SK-N-SH treated with all-trans-retinoic acid at 6 μM for 48 hours (cell line): ENCODE results near the gene NKD1.

Experiments
- ATAC-seq: fragments of 200-7000 bp; cut with Tn5 transposase; 3 replicates; pipeline ENCODE4 v1.9.1; 2020; ENCODE audit warnings: mild to moderate bottlenecking, moderate library complexity
- ARNTL ChIP-seq: fragments of 450-650 bp; formaldehyde crosslinking; IDR thresholded peaks from 2 replicates; pipeline ENCODE4 v1.5.0; 2020; ENCODE audit warnings: low read depth, mild to moderate bottlenecking, moderate library complexity, borderline replicate concordance
- BACH2 ChIP-seq: fragments of 250-450 bp; sonication (Bioruptor Pico); IDR thresholded peaks from 2 replicates; pipeline ENCODE4 v1.9.0; 2021; ENCODE audit warnings: mild to moderate bottlenecking, borderline replicate concordance
- CSDC2 ChIP-seq: fragments of 250-450 bp; sonication (Bioruptor Pico); IDR thresholded peaks from 2 replicates; pipeline ENCODE4 v1.5.0; 2020; ENCODE audit warnings: mild to moderate bottlenecking, moderate library complexity
- ESRRG ChIP-seq: fragments of 250-450 bp; sonication (Bioruptor Pico); IDR thresholded peaks from 2 replicates; pipeline ENCODE4 v1.6.1; 2021; ENCODE audit warnings: mild to moderate bottlenecking
- GLIS3 ChIP-seq: fragments of 250-450 bp; sonication (Bioruptor Pico); IDR thresholded peaks from 2 replicates; pipeline ENCODE4 v1.5.0; 2020; ENCODE audit warnings: mild to moderate bottlenecking, moderate library complexity
- ISL1 ChIP-seq: fragments of 250-450 bp; sonication (Bioruptor Pico); IDR thresholded peaks from 2 replicates; pipeline ENCODE4 v2.1.2; 2022; ENCODE audit warnings: mild to moderate bottlenecking, moderate library complexity
- OSR1 ChIP-seq: fragments of 250-450 bp; sonication (Bioruptor Pico); IDR thresholded peaks from 2 replicates; pipeline ENCODE4 v1.8.0; 2022; ENCODE audit warnings: moderate library complexity, mild to moderate bottlenecking, inconsistent platforms
- PPARA ChIP-seq: fragments of 250-450 bp; sonication (Bioruptor Pico); IDR thresholded peaks from 2 replicates; pipeline ENCODE4 v1.5.0; 2020; ENCODE audit warnings: mild to moderate bottlenecking, borderline replicate concordance
- RARB ChIP-seq: fragments of 250-450 bp; sonication (Bioruptor Pico); IDR thresholded peaks from 2 replicates; pipeline ENCODE4 v1.8.0; 2021; ENCODE audit warnings: mild to moderate bottlenecking, moderate library complexity
- SNAI2 ChIP-seq: fragments of 250-450 bp; sonication (Bioruptor Pico); IDR thresholded peaks from 2 replicates; pipeline ENCODE4 v1.5.0; 2020; ENCODE audit warnings: mild to moderate bottlenecking, moderate library complexity
- TCF4 ChIP-seq: fragments of 250-450 bp; sonication (Bioruptor Pico); IDR thresholded peaks from 2 replicates; pipeline ENCODE4 v1.8.0; 2021; ENCODE audit warnings: mild to moderate bottlenecking, moderate library complexity, borderline replicate concordance
- ZC3H10 ChIP-seq: fragments of 250-450 bp; sonication (Bioruptor Pico); IDR thresholded peaks from 2 replicates; pipeline ENCODE4 v1.5.1; 2021; ENCODE audit warnings: mild to moderate bottlenecking, moderate library complexity
- ZFP3 ChIP-seq: fragments of 250-450 bp; sonication (Bioruptor Pico); IDR thresholded peaks from 2 replicates; pipeline ENCODE4 v1.5.0; 2020; ENCODE audit warnings: mild to moderate bottlenecking, moderate library complexity
- ZFP30 ChIP-seq: fragments of 450-650 bp; formaldehyde crosslinking; IDR thresholded peaks from 2 replicates; pipeline ENCODE4 v1.5.0; 2022; ENCODE audit warnings: mild to moderate bottlenecking, moderate library complexity
- ZNF70 ChIP-seq: fragments of 450-650 bp; formaldehyde crosslinking; IDR thresholded peaks from 2 replicates; pipeline ENCODE4 v1.5.0; 2020; ENCODE audit warnings: mild to moderate bottlenecking, moderate library complexity
- ZNF8 ChIP-seq: fragments of 450-650 bp; formaldehyde crosslinking; IDR thresholded peaks from 2 replicates; pipeline ENCODE4 v1.5.0; 2020; ENCODE audit warnings: mild to moderate bottlenecking, moderate library complexity
- TF ChIP-seq, protein P1 (sequence below): fragments of 250-450 bp; sonication (Bioruptor Pico); IDR thresholded peaks from 2 replicates; pipeline ENCODE4 v1.8.0; 2021; ENCODE audit warnings: low read depth, mild to moderate bottlenecking, moderate library complexity, borderline replicate concordance
- TF ChIP-seq, protein P2 (sequence below): fragments of 250-450 bp; sonication (Bioruptor Pico); IDR thresholded peaks from 2 replicates; pipeline ENCODE4 v1.5.1; 2020; ENCODE audit warnings: low read depth, mild to moderate bottlenecking, moderate library complexity
- TF ChIP-seq, protein P3 (sequence below): fragments of 250-450 bp; sonication (Bioruptor Pico); IDR thresholded peaks from 2 replicates; pipeline ENCODE4 v1.5.0; 2020; ENCODE audit warnings: mild to moderate bottlenecking, moderate library complexity
- TF ChIP-seq, protein P4 (sequence below): fragments of 250-450 bp; sonication (Bioruptor Pico); IDR thresholded peaks from 2 replicates; pipeline ENCODE4 v1.5.1; 2021; ENCODE audit warnings: mild to moderate bottlenecking, moderate library complexity

Gene NKD1

DNA sequence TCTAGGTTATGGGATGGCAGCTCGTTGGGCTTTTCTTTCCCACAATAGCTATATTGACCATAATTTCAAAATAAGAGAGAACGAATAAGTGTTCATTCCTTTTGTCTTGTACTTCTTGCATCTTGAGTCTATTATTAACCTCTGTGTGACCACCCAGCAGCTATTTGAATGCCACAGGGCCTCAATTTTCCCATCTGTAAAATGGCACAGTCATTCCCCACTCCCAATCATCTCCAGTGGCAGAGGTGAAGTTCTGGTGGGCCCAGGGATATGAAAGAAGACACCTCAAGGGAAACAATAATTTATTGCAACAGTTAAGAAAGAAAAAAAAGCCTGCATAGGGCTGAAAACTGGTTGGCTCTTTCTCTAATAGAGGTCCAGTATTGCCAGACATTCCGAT lies 28.6 kb upstream of the NKD1 start (continued):
- TF ChIP-seq, protein P1, sequence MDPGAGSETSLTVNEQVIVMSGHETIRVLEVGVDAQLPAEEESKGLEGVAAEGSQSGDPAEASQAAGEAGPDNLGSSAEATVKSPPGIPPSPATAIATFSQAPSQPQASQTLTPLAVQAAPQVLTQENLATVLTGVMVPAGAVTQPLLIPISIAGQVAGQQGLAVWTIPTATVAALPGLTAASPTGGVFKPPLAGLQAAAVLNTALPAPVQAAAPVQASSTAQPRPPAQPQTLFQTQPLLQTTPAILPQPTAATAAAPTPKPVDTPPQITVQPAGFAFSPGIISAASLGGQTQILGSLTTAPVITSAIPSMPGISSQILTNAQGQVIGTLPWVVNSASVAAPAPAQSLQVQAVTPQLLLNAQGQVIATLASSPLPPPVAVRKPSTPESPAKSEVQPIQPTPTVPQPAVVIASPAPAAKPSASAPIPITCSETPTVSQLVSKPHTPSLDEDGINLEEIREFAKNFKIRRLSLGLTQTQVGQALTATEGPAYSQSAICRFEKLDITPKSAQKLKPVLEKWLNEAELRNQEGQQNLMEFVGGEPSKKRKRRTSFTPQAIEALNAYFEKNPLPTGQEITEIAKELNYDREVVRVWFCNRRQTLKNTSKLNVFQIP (CRISPR knock-in tag) = no peak
- TF ChIP-seq GLIS3 (CRISPR knock-in tag) = no peak

DNA sequence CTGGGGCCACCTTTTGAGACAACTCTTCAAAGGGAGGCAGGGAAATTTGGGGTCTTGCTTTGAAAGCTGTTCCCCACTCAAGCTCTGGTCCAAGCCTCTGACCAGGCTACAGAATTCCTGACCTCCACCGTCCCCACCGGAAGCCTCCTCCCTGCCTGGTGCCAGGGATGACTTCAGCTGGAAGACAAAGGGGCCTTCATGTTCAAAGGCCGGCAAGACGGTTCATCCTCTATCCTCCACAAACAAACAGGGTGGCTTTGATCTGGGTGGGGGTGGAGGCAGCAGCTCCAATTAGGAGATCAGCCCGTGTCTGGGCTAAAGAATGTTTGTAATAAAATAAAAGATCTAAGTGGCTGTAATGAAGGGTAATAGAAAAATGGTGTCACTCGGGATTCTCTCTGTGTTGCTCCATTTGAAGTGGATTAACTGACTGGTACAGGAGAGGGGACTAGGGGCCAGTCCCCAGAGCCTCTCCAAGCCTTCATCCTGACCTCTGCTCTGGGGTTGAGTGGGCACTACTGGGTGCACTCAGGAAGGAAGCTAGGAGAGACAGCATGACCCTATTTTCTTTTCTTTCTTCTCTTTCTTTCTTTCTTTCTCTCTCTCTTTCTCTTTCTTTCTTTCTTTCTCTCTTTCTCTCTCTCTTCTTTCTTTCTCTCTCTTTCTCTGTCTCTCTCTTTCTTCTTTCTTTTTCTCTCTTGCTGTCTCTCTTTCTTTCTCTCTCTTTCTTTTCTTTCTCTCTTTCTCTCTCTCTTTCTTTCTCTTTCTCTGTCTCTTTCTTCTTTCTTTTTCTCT lies 27.5 kb upstream of the NKD1 start:
- no peak for ATAC-seq
- TF ChIP-seq, protein P2, sequence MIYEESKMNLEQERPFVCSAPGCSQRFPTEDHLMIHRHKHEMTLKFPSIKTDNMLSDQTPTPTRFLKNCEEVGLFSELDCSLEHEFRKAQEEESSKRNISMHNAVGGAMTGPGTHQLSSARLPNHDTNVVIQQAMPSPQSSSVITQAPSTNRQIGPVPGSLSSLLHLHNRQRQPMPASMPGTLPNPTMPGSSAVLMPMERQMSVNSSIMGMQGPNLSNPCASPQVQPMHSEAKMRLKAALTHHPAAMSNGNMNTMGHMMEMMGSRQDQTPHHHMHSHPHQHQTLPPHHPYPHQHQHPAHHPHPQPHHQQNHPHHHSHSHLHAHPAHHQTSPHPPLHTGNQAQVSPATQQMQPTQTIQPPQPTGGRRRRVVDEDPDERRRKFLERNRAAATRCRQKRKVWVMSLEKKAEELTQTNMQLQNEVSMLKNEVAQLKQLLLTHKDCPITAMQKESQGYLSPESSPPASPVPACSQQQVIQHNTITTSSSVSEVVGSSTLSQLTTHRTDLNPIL (CRISPR knock-in tag) = no peak
- TF ChIP-seq TCF4 (no peak), ZC3H10 (CRISPR knock-in tag) (no peak), PPARA (CRISPR knock-in tag) (no peak), SNAI2 (CRISPR knock-in tag) (no peak), ZFP30 (CRISPR knock-in tag) (no peak), ESRRG (CRISPR knock-in tag) (no peak), ISL1 (CRISPR knock-in tag) (no peak), CSDC2 (CRISPR knock-in tag) (no peak), BACH2 (CRISPR knock-in tag) (no peak), GLIS3 (CRISPR knock-in tag) (no peak), RARB (CRISPR knock-in tag) (no peak), ZNF70 (CRISPR knock-in tag) (no peak), ZNF8 (CRISPR knock-in tag) (no peak), ZFP3 (CRISPR knock-in tag) (no peak)
- TF ChIP-seq, protein P1 (CRISPR knock-in tag) = no peak

DNA sequence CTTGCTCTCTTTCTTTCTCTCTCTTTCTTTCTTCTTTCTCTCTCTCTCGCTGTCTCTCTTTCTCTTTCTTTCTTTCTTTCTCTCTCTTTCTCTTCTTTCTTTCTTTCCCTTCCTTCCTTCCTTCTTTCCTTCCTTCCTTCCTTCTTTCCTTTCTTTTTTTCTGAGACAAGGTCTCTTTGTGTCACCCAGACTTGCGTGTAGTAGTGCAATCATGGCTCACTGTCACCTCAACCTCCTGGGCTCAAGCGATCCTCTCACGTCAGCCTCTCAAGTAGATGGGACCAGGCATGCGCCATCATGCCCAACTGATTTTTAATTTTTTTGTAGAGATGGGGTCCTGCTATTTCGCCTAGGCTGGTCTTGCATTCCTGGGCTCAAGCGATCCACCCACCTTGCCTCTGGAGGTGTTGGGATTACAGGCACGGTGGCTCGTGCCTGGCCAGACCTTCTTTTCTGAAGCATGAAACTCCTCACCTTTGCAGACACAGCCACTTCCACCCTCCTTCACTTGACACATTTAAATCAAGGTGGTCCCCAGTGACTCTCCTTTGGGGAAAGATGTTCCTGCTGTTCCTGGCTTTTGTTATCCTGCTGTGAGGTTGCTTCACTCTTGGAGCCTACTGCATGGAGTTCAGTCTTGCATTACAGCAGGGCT lies 26.8 kb upstream of the NKD1 start:
- TF ChIP-seq GLIS3 (CRISPR knock-in tag) = no peak
- TF ChIP-seq SNAI2 (CRISPR knock-in tag) = no peak
- TF ChIP-seq BACH2 (CRISPR knock-in tag) = no peak
- no peak for TF ChIP-seq ARNTL (CRISPR knock-in tag)
- no peak for TF ChIP-seq ZFP30 (CRISPR knock-in tag)
- TF ChIP-seq ISL1 (CRISPR knock-in tag) = no peak
- no peak for TF ChIP-seq RARB (CRISPR knock-in tag)
- no peak for TF ChIP-seq ZC3H10 (CRISPR knock-in tag)
- TF ChIP-seq ZFP3 (CRISPR knock-in tag) = no peak
- TF ChIP-seq ESRRG (CRISPR knock-in tag) = no peak
- no peak for TF ChIP-seq CSDC2 (CRISPR knock-in tag)
- no peak for TF ChIP-seq OSR1
- TF ChIP-seq, protein P2 (CRISPR knock-in tag) = no peak
- TF ChIP-seq, protein P3, sequence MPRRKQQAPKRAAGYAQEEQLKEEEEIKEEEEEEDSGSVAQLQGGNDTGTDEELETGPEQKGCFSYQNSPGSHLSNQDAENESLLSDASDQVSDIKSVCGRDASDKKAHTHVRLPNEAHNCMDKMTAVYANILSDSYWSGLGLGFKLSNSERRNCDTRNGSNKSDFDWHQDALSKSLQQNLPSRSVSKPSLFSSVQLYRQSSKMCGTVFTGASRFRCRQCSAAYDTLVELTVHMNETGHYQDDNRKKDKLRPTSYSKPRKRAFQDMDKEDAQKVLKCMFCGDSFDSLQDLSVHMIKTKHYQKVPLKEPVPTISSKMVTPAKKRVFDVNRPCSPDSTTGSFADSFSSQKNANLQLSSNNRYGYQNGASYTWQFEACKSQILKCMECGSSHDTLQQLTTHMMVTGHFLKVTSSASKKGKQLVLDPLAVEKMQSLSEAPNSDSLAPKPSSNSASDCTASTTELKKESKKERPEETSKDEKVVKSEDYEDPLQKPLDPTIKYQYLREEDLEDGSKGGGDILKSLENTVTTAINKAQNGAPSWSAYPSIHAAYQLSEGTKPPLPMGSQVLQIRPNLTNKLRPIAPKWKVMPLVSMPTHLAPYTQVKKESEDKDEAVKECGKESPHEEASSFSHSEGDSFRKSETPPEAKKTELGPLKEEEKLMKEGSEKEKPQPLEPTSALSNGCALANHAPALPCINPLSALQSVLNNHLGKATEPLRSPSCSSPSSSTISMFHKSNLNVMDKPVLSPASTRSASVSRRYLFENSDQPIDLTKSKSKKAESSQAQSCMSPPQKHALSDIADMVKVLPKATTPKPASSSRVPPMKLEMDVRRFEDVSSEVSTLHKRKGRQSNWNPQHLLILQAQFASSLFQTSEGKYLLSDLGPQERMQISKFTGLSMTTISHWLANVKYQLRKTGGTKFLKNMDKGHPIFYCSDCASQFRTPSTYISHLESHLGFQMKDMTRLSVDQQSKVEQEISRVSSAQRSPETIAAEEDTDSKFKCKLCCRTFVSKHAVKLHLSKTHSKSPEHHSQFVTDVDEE = no peak
- TF ChIP-seq ZNF8 (CRISPR knock-in tag) = no peak
- TF ChIP-seq, protein P4, sequence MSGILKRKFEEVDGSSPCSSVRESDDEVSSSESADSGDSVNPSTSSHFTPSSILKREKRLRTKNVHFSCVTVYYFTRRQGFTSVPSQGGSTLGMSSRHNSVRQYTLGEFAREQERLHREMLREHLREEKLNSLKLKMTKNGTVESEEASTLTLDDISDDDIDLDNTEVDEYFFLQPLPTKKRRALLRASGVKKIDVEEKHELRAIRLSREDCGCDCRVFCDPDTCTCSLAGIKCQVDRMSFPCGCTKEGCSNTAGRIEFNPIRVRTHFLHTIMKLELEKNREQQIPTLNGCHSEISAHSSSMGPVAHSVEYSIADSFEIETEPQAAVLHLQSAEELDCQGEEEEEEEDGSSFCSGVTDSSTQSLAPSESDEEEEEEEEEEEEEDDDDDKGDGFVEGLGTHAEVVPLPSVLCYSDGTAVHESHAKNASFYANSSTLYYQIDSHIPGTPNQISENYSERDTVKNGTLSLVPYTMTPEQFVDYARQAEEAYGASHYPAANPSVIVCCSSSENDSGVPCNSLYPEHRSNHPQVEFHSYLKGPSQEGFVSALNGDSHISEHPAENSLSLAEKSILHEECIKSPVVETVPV (CRISPR knock-in tag) = no peak
- ATAC-seq = no peak
